HepG2 (cell line): Measurements from ENCODE around the gene SPOPL. TPM values are rescaled to one million over a fixed set of nuclear protein-coding genes. Genes with fewer than 3 reads are reported as not detected.

Experiments
- DMAP1 ChIP-seq: IDR thresholded peaks from 2 replicates; pipeline ENCODE4 v1.6.1; 2016
- FOXO1 ChIP-seq: sonication (generic); formaldehyde crosslinking; IDR thresholded peaks from 2 replicates; pipeline ENCODE4 v1.4.0; 2020; ENCODE audit warnings: missing genetic modification reagents
- KDM6A ChIP-seq: IDR thresholded peaks from 2 replicates; pipeline ENCODE4 v1.6.1; 2016; ENCODE audit warnings: low read depth
- MEIS2 ChIP-seq: sonication (generic); formaldehyde crosslinking; IDR thresholded peaks from 2 replicates; pipeline ENCODE4 v1.9.0; 2021; ENCODE audit warnings: mild to moderate bottlenecking, missing genetic modification reagents
- MIXL1 ChIP-seq: IDR thresholded peaks from 2 replicates; pipeline ENCODE4 v1.6.1; 2016
- MXD4 ChIP-seq: IDR thresholded peaks from 2 replicates; pipeline ENCODE4 v1.6.1; 2016; ENCODE audit warnings: mild to moderate bottlenecking, missing biosample characterization, missing genetic modification reagents
- SNAPC2 ChIP-seq: sonication (generic); formaldehyde crosslinking; IDR thresholded peaks from 2 replicates; pipeline ENCODE4 v1.8.1; 2022; ENCODE audit warnings: mild to moderate bottlenecking, missing genetic modification reagents
- SSRP1 ChIP-seq: IDR thresholded peaks from 2 replicates; pipeline ENCODE4 v1.6.1; 2016; ENCODE audit warnings: control low read depth
- ZFP1 ChIP-seq: IDR thresholded peaks from 2 replicates; pipeline ENCODE4 v1.6.1; 2016
- ZNF644 ChIP-seq: IDR thresholded peaks from 2 replicates; pipeline ENCODE4 v1.6.1; 2016; ENCODE audit warnings: low read depth
- polyA plus RNA-seq, 8 experiments: library from polyadenylated mRNA; depleted of rRNA in 3 of 8; stranded (reverse) in 7 of 8; unstranded in 1 of 8; fragments of >200 nt; fragmentation: Illumina TruSeq in 4 of 8; extraction: Trizol in 4 of 8; gene quantifications; 2 replicates each; pipeline versions ENCODE4 v1.2.1 to v1.2.3, GENCODE V29; 2011 to 2016; ENCODE audit warnings: low read depth in 4 of 8, missing spikeins in 1 of 8, mixed read lengths in 1 of 8; ENCODE audit not compliant: insufficient read depth in 1 of 8
- total RNA-seq, 5 experiments: library from RNA; depleted of rRNA; stranded (reverse); fragments of >200 nt; fragmentation: Illumina TruSeq; extraction: Trizol; gene quantifications; 2 replicates each; pipeline ENCODE4 v1.2.3, GENCODE V29; 2016; ENCODE audit warnings: low read depth in 1 of 5
- TF ChIP-seq, protein P1 (sequence below): sonication (generic); formaldehyde crosslinking; IDR thresholded peaks from 2 replicates; pipeline ENCODE4 v1.8.0; 2022; ENCODE audit warnings: mild to moderate bottlenecking, missing genetic modification reagents; ENCODE audit not compliant: insufficient replicate concordance
- TF ChIP-seq, protein P2 (sequence below): sonication (generic); formaldehyde crosslinking; IDR thresholded peaks from 2 replicates; pipeline ENCODE4 v1.8.1; 2023; ENCODE audit warnings: mild to moderate bottlenecking, missing genetic modification reagents, borderline replicate concordance
- TF ChIP-seq, protein P3 (sequence below): sonication (generic); formaldehyde crosslinking; IDR thresholded peaks from 2 replicates; pipeline ENCODE4 v1.5.0; 2020; ENCODE audit warnings: mild to moderate bottlenecking, missing genetic modification reagents
- TF ChIP-seq, protein P4 (sequence below): sonication (generic); formaldehyde crosslinking; IDR thresholded peaks from 2 replicates; pipeline ENCODE4 v1.4.0; 2020; ENCODE audit warnings: missing genetic modification reagents, borderline replicate concordance
- TF ChIP-seq, protein P5 (sequence below): IDR thresholded peaks from 2 replicates; pipeline ENCODE4 v1.4.0; 2020; ENCODE audit warnings: mild to moderate bottlenecking, missing genetic modification reagents
- TF ChIP-seq, protein P6 (sequence below): IDR thresholded peaks from 2 replicates; pipeline ENCODE4 v1.6.1; 2016; ENCODE audit warnings: mild to moderate bottlenecking
- TF ChIP-seq, protein P7 (sequence below): conservative IDR thresholded peaks from 2 replicates; pipeline ENCODE4 v1.6.1; 2018; ENCODE audit warnings: missing genetic modification reagents

The SPOPL gene
- total and polyA plus RNA-seq, 2 of the 13 experiments (the other 11 are each of a cell fraction or from before 2014, with no cell fraction given), result 12.6 to 51.6 TPM

DNA sequence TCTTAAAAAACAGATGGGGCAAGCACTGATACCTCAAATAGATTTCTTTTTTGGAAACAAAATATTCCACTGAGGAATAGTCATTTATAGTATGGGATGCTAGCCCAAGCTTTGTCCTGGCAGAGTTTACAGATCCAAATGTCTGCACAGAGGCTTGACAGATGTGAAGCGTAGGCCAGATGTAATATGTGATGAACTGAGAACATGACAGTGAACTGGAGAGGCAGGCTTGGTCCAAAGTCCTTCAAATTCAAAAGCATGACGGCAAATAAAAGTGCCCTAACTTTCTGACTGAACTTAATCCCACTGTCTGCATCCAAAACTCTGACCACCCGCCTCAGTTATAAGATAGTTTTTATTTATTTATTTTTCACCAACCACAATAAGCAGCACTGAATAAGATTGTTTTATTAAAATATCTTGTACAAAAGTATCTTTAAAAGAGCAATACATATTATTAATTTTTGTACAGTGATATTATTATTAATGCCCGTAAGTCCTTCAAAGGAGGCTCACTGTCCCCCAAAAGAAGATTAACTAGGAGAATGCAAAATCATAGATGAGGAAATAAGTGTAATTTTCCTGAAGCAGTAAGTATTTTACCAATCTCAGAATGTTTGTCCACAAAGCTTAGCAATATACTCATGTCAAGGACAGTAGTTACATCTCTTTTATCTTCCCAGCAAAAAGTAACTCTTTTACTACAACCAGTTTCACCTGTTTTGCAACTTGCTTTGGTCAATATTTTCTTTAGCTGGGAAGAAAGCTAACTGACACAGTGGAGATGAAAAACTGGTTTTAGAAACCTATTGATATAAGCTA lies 10.7 kb upstream of the SPOPL start (continued):
- TF ChIP-seq, protein P1, sequence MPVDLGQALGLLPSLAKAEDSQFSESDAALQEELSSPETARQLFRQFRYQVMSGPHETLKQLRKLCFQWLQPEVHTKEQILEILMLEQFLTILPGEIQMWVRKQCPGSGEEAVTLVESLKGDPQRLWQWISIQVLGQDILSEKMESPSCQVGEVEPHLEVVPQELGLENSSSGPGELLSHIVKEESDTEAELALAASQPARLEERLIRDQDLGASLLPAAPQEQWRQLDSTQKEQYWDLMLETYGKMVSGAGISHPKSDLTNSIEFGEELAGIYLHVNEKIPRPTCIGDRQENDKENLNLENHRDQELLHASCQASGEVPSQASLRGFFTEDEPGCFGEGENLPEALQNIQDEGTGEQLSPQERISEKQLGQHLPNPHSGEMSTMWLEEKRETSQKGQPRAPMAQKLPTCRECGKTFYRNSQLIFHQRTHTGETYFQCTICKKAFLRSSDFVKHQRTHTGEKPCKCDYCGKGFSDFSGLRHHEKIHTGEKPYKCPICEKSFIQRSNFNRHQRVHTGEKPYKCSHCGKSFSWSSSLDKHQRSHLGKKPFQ (CRISPR knock-in tag), result peak; percentile 56
- TF ChIP-seq DMAP1, result peak; percentile 49; the same call in 1 of the 2 replicates
- TF ChIP-seq, protein P2, sequence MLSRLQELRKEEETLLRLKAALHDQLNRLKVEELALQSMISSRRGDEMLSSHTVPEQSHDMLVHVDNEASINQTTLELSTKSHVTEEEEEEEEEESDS (CRISPR knock-in tag), result no peak
- TF ChIP-seq MXD4 (CRISPR knock-in tag), result 0 out of 2 replicates have a peak, but pooled peaks have one; percentile 31
- TF ChIP-seq, protein P3, sequence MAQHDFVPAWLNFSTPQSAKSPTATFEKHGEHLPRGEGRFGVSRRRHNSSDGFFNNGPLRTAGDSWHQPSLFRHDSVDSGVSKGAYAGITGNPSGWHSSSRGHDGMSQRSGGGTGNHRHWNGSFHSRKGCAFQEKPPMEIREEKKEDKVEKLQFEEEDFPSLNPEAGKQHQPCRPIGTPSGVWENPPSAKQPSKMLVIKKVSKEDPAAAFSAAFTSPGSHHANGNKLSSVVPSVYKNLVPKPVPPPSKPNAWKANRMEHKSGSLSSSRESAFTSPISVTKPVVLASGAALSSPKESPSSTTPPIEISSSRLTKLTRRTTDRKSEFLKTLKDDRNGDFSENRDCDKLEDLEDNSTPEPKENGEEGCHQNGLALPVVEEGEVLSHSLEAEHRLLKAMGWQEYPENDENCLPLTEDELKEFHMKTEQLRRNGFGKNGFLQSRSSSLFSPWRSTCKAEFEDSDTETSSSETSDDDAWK (CRISPR knock-in tag), result no peak
- no peak for TF ChIP-seq SSRP1 (CRISPR knock-in tag)
- TF ChIP-seq, protein P4, sequence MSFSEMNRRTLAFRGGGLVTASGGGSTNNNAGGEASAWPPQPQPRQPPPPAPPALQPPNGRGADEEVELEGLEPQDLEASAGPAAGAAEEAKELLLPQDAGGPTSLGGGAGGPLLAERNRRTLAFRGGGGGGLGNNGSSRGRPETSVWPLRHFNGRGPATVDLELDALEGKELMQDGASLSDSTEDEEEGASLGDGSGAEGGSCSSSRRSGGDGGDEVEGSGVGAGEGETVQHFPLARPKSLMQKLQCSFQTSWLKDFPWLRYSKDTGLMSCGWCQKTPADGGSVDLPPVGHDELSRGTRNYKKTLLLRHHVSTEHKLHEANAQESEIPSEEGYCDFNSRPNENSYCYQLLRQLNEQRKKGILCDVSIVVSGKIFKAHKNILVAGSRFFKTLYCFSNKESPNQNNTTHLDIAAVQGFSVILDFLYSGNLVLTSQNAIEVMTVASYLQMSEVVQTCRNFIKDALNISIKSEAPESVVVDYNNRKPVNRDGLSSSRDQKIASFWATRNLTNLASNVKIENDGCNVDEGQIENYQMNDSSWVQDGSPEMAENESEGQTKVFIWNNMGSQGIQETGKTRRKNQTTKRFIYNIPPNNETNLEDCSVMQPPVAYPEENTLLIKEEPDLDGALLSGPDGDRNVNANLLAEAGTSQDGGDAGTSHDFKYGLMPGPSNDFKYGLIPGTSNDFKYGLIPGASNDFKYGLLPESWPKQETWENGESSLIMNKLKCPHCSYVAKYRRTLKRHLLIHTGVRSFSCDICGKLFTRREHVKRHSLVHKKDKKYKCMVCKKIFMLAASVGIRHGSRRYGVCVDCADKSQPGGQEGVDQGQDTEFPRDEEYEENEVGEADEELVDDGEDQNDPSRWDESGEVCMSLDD (CRISPR knock-in tag), result 0 out of 2 replicates have a peak, but pooled peaks have one; percentile 44
- peak; percentile 74 for TF ChIP-seq ZFP1 (CRISPR knock-in tag)
- TF ChIP-seq MIXL1, result peak; percentile 89
- peak; percentile 58 for TF ChIP-seq ZNF644
- TF ChIP-seq SNAPC2 (CRISPR knock-in tag), result no peak
- TF ChIP-seq MEIS2 (CRISPR knock-in tag), result peak; percentile 20; the same call in 1 of the 2 replicates
- TF ChIP-seq, protein P5, sequence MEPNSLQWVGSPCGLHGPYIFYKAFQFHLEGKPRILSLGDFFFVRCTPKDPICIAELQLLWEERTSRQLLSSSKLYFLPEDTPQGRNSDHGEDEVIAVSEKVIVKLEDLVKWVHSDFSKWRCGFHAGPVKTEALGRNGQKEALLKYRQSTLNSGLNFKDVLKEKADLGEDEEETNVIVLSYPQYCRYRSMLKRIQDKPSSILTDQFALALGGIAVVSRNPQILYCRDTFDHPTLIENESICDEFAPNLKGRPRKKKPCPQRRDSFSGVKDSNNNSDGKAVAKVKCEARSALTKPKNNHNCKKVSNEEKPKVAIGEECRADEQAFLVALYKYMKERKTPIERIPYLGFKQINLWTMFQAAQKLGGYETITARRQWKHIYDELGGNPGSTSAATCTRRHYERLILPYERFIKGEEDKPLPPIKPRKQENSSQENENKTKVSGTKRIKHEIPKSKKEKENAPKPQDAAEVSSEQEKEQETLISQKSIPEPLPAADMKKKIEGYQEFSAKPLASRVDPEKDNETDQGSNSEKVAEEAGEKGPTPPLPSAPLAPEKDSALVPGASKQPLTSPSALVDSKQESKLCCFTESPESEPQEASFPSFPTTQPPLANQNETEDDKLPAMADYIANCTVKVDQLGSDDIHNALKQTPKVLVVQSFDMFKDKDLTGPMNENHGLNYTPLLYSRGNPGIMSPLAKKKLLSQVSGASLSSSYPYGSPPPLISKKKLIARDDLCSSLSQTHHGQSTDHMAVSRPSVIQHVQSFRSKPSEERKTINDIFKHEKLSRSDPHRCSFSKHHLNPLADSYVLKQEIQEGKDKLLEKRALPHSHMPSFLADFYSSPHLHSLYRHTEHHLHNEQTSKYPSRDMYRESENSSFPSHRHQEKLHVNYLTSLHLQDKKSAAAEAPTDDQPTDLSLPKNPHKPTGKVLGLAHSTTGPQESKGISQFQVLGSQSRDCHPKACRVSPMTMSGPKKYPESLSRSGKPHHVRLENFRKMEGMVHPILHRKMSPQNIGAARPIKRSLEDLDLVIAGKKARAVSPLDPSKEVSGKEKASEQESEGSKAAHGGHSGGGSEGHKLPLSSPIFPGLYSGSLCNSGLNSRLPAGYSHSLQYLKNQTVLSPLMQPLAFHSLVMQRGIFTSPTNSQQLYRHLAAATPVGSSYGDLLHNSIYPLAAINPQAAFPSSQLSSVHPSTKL (CRISPR knock-in tag), result peak; percentile 100
- TF ChIP-seq, protein P6, sequence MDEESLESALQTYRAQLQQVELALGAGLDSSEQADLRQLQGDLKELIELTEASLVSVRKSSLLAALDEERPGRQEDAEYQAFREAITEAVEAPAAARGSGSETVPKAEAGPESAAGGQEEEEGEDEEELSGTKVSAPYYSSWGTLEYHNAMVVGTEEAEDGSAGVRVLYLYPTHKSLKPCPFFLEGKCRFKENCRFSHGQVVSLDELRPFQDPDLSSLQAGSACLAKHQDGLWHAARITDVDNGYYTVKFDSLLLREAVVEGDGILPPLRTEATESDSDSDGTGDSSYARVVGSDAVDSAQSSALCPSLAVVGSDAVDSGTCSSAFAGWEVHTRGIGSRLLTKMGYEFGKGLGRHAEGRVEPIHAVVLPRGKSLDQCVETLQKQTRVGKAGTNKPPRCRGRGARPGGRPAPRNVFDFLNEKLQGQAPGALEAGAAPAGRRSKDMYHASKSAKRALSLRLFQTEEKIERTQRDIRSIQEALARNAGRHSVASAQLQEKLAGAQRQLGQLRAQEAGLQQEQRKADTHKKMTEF (CRISPR knock-in tag), result peak; percentile 98
- TF ChIP-seq, protein P7, sequence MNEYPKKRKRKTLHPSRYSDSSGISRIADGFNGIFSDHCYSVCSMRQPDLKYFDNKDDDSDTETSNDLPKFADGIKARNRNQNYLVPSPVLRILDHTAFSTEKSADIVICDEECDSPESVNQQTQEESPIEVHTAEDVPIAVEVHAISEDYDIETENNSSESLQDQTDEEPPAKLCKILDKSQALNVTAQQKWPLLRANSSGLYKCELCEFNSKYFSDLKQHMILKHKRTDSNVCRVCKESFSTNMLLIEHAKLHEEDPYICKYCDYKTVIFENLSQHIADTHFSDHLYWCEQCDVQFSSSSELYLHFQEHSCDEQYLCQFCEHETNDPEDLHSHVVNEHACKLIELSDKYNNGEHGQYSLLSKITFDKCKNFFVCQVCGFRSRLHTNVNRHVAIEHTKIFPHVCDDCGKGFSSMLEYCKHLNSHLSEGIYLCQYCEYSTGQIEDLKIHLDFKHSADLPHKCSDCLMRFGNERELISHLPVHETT (CRISPR knock-in tag), result peak; percentile 75; the same call in 1 of the 2 replicates
- TF ChIP-seq FOXO1 (CRISPR knock-in tag), result peak; percentile 89
- TF ChIP-seq KDM6A, result peak; percentile 86
